ENCODE measurements around the gene SLC10A7.

DNA sequence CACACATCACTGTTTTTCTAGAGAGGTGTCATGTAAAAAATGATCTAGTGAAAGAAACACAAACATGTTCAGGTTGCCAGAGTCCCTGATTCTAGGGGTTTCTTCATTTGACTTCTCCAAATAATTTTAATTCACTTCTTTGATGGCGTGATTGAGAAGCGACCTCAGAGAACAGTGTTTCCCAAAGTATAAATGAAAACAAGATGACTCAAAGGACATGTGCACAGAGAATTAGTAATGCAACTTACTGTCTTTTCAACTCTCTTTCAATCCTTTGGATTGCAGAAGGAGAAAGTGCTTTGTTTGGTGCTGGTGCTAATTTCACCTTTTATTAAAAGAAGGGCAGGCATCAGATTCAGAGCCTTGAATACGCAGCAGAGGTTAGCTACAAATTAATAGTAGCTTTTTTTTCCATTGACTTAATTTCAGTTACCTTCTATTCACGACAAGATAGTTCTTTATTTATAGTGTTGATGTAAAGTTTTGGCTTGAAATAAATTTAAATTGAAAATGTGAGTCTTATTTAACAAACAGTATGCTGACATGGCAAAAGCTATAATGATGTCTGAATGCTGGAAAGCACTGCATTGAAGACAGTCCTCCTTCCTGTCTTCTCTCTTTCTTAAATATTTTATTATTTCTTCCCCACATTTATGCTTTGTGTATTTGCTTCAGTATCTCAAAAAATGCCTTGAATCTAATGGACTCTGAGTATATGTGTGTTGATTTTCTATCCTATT is 85.1 kb downstream of the SLC10A7 start:
- no peak for TF ChIP-seq CTCF (IDR thresholded peaks at IDR 0.05; ENCODE audit: low read length)
- TF ChIP-seq EZH2 (IDR thresholded peaks at IDR 0.05; ENCODE audit: borderline replicate concordance, low read length) = no peak

Data from OCI-LY1 (cell line).